Body of pancreas (tissue), 4 donors: ENCODE results near the gene PNMA6E. TPM values are rescaled to one million over a fixed set of nuclear protein-coding genes. Genes with fewer than 3 reads are reported as not detected.

Experiments
- ATAC-seq: fragments of 150-250 bp; one replicate; pipeline ENCODE4 v1.9.1; 2016
- DNase-seq, 4 donors: peaks; one replicate each; pipeline ENCODE4 v3.0.0-alpha.2; 2019
- H3K27ac ChIP-seq, 4 donors: fragments of 200-600 bp; sonication (generic); 1 replicate in 3 of 4; 2 replicates in 1 of 4; pipeline versions ENCODE4 v1.5.1 to v1.6.1; 2016 to 2019; ENCODE audit warnings: mild to moderate bottlenecking in 1 of 4, mixed read lengths in 1 of 4, moderate library complexity in 1 of 4
- H3K27me3 ChIP-seq, 2 donors: fragments of 200-600 bp; sonication (generic); one replicate each; pipeline ENCODE4 v1.6.0; 2016; ENCODE audit warnings: mild to moderate bottlenecking in 1 of 2
- H3K36me3 ChIP-seq, 2 donors: fragments of 200-600 bp; sonication (generic); replicated peaks in 1 of 2; 2 replicates each; pipeline ENCODE4 v1.5.1; 2016; ENCODE audit warnings: low read depth in 2 of 2; ENCODE audit not compliant: insufficient read depth in 1 of 2
- H3K4me1 ChIP-seq: fragments of 200-600 bp; sonication (generic); one replicate; pipeline ENCODE4 v1.6.0; 2016
- H3K4me3 ChIP-seq, 2 donors: fragments of 200-600 bp; sonication (generic); 1 replicate in 1 of 2; 2 replicates in 1 of 2; pipeline ENCODE4 v1.5.1; 2016 to 2019
- H3K9me3 ChIP-seq, 3 donors: fragments of 200-600 bp; sonication (generic); 1 replicate in 2 of 3; 2 replicates in 1 of 3; pipeline ENCODE4 v1.5.1; 2016
- CTCF ChIP-seq, 7 experiments: fragments of 450-650 bp in 4 of 7; fragments of 200-600 bp in 3 of 7; sonication (generic) in 3 of 7; IDR thresholded peaks; one replicate each; pipeline ENCODE4 v1.5.1; 2016 to 2019; ENCODE audit warnings: antibody characterized with exemption in 7 of 7
- POLR2A ChIP-seq, 3 donors: fragments of 450-650 bp; IDR thresholded peaks; one replicate each; pipeline ENCODE4 v1.6.1; 2016; ENCODE audit warnings: antibody characterized with exemption in 3 of 3, mild to moderate bottlenecking in 2 of 3
- WGBS, 2 donors: methylation state at CpG; one replicate each; pipeline ENCODE4 v1.1.5; 2017; 5-methylcytosine and 5-hydroxymethylcytosine counted together
- intact Hi-C: fragments of 100-400 bp; cut with DNase I; formaldehyde crosslinking; loops from one replicate; pipeline ENCODE4 v1.15.1; 2023
- small RNA-seq: library from RNA; depleted of rRNA; stranded (forward); fragments of <200 nt; gene quantifications from one replicate; pipeline ENCODE3, GENCODE V24; 2016
- total RNA-seq, 2 donors: library from RNA; depleted of rRNA; stranded (reverse); fragments of >200 nt; gene quantifications; one replicate each; pipeline ENCODE4 v1.1.0, GENCODE V29; 2016

The PNMA6E gene
- total RNA-seq, 2 donors from 2014 or later: not detected

GRCh38 chrX:153349952-153350351, 51.2 kb downstream of the PNMA6E start:
- Histone ChIP-seq H3K4me3 (no peak overlapping the region), H3K4me1 (no peaks in the 10 kb centered on the region), H3K27me3 (no peaks in the 10 kb centered on the region), H3K9me3 (no peaks in the 10 kb centered on the region), H3K36me3 (no peaks in the 10 kb centered on the region), H3K27ac (no peak overlapping the region)
- ATAC-seq (no peak), DNase-seq (no peak)
- 87% methylated on average over 3 of the region's 5 CpGs; no CpG with 5 or more reads in 1 of the 2 donors for WGBS, 2 donors
- intact Hi-C loops: no loop called here
- TF ChIP-seq POLR2A (IDR thresholded peaks at IDR 0.05) (no peak), CTCF (IDR thresholded peaks at IDR 0.05) (no peak)

GRCh38 chrX:153348421-153348820, 52.7 kb downstream of the PNMA6E start:
- no peak for ATAC-seq
- 83 to 94% methylated on average over 8 of the region's 8 CpGs for WGBS, 2 donors

GRCh38 chrX:153347530-153347929, 53.6 kb downstream of the PNMA6E start:
- H3K27ac ChIP-seq: no peak overlapping the region
- no peaks in the 10 kb centered on the region for H3K27me3 ChIP-seq
- no peaks in the 10 kb centered on the region for H3K9me3 ChIP-seq
- ATAC-seq: no peak
- TF ChIP-seq POLR2A (IDR thresholded peaks at IDR 0.05) (no peak), CTCF (IDR thresholded peaks at IDR 0.05) (no peak)
- no peak overlapping the region for H3K4me3 ChIP-seq
- H3K4me1 ChIP-seq: no peaks in the 10 kb centered on the region
- no peaks in the 10 kb centered on the region for H3K36me3 ChIP-seq
- intact Hi-C loops: no loop called here
- no peak for DNase-seq
- WGBS, 2 donors: 98 to 100% methylated on average over 4 to 10 of the region's 38 CpGs

More at GRCh38 chrX:153348421-153348820, 52.7 kb downstream of the PNMA6E start:
- Histone ChIP-seq H3K9me3 (no peaks in the 10 kb centered on the region), H3K36me3 (no peaks in the 10 kb centered on the region), H3K27ac (no peak overlapping the region), H3K27me3 (no peaks in the 10 kb centered on the region), H3K4me3 (no peak overlapping the region), H3K4me1 (no peaks in the 10 kb centered on the region)
- no peak for DNase-seq
- TF ChIP-seq CTCF (IDR thresholded peaks at IDR 0.05) (no peak), POLR2A (IDR thresholded peaks at IDR 0.05) (no peak)
- intact Hi-C loops: no loop called here

Small RNA genes lying within 50 kb of the gene (small RNA-seq; reads per million reads assigned to genes)
- gene AC152007.1 (not detected), gene RN7SL667P (not detected)

Other genes starting within 250 kb of the PNMA6E start
- not detected for gene MAGEA1, start 222.1 kb downstream of the PNMA6E start, total RNA-seq
- not detected for gene PNMA6F, start 79.6 kb downstream of the PNMA6E start, total RNA-seq
- 10 to 100 TPM in 1 of 2 donors, 1 to 10 TPM in 1; 8.0 to 12.2 TPM for gene ZNF275, start 67.2 kb downstream of the PNMA6E start, total RNA-seq
- gene ZFP92, start 10.1 kb upstream of the PNMA6E start, total RNA-seq: under 1 TPM; 0.33 to 0.78 TPM
- gene TREX2, start 44.7 kb upstream of the PNMA6E start, total RNA-seq: 1 to 10 TPM; 1.0 to 1.6 TPM
- 10 to 100 TPM in 1 of 2 donors, 1 to 10 TPM in 1; 3.1 to 38.2 TPM for gene HAUS7, start 69.2 kb upstream of the PNMA6E start, total RNA-seq
- 10 to 100 TPM; 30.7 to 34.0 TPM for gene BGN, start 93.6 kb upstream of the PNMA6E start, total RNA-seq
- gene ATP2B3, start 116.3 kb upstream of the PNMA6E start, total RNA-seq: not detected
- 10 to 100 TPM in 1 of 2 donors, 1 to 10 TPM in 1; 8.6 to 23.9 TPM for gene CCNQ, start 197.8 kb upstream of the PNMA6E start, total RNA-seq
- not detected for gene DUSP9, start 245.9 kb upstream of the PNMA6E start, total RNA-seq